Activated B cell treated with CpG ODN at 0.5 μM for 24 hours (primary cell): ENCODE data around the gene NTHL1. TPM values are rescaled to one million over a fixed set of nuclear protein-coding genes. Genes with fewer than 3 reads are reported as not detected.

Experiments
- ATAC-seq: fragments of 200-7000 bp; cut with Tn5 transposase; one replicate; pipeline ENCODE4 v1.10.0; 2021; ENCODE audit warnings: low read depth, mild to moderate bottlenecking, moderate library complexity
- CTCF ChIA-PET: fragments of 350-600 bp; sonication (Branson Sonifier 250); formaldehyde crosslinking; loops from one replicate; lab custom pipeline; 2021; ENCODE audit warnings: antibody characterized with exemption; lab: Charles Lee
- POLR2A ChIA-PET: fragments of 350-600 bp; sonication (Branson Sonifier 250); formaldehyde crosslinking; loops from one replicate; lab custom pipeline; 2021; ENCODE audit warnings: antibody characterized with exemption; lab: Charles Lee
- DNase-seq: peaks from one replicate; pipeline ENCODE4 v3.0.0; 2022
- H3K27ac Mint-ChIP-seq: one replicate; pipeline ENCODE4 v1.8.0; 2020; ENCODE audit warnings: mixed read lengths
- H3K27me3 Mint-ChIP-seq: one replicate; pipeline ENCODE4 v1.8.0; 2021; ENCODE audit warnings: mixed read lengths
- H3K36me3 Mint-ChIP-seq: one replicate; pipeline ENCODE4 v1.8.0; 2021; ENCODE audit warnings: low read depth, mixed read lengths
- H3K4me1 Mint-ChIP-seq: one replicate; pipeline ENCODE4 v1.8.0; 2021; ENCODE audit warnings: mixed read lengths
- H3K4me3 Mint-ChIP-seq: one replicate; pipeline ENCODE4 v1.8.0; 2020; ENCODE audit warnings: mild to moderate bottlenecking, mixed read lengths
- H3K9me3 Mint-ChIP-seq: one replicate; pipeline ENCODE4 v1.8.0; 2020; ENCODE audit warnings: mixed read lengths
- CTCF ChIP-seq: fragments of 200-600 bp; IDR thresholded peaks from one replicate; pipeline ENCODE4 v1.8.0; 2022; ENCODE audit warnings: antibody characterized with exemption, mild to moderate bottlenecking
- intact Hi-C: fragments of 100-400 bp; cut with micrococcal nuclease; formaldehyde crosslinking; loops from one replicate; pipeline ENCODE4 v1.15.1; 2024
- total RNA-seq: library from RNA; stranded (reverse); gene quantifications from 2 replicates; pipeline ENCODE4 v1.2.3, GENCODE V29; 2022

Gene NTHL1
- total RNA-seq, 1 donor from 2014 or later = 10.5 TPM

- ATAC-seq (peak; percentile 45), DNase-seq (no peak)
- Mint-ChIP-seq H3K4me1 (peaks cover 4% of the 10 kb centered on the region), H3K36me3 (no peaks in the 10 kb centered on the region), H3K9me3 (no peaks in the 10 kb centered on the region), H3K4me3 (no peak overlapping the region), H3K27ac (no peak overlapping the region), H3K27me3 (peaks cover 6% of the 10 kb centered on the region)
- ChIA-PET POLR2A (interaction anchor here (0.5 to 1.5 kb wide), 3 partner anchors 15 to 302 kb away, joined by 3 to 4 read pairs (median 3); partner anchors contain the start of genes NTHL1, TRAF7 and TSC2), CTCF (interaction anchor here (0.7 kb wide), 1 partner anchor 29 kb away, joined by 3 read pairs; no protein-coding TSS in a partner anchor)
- no peak for TF ChIP-seq CTCF
- intact Hi-C loops = no loop called here
These were observed 15.2 kb downstream of the NTHL1 start for GRCh38 chr16:2032285-2033056.

GRCh38 chr16:2031081-2031577 lies 16.5 kb downstream of the NTHL1 start:
- no peak overlapping the region for H3K27ac Mint-ChIP-seq
- H3K4me1 Mint-ChIP-seq = peaks cover 6% of the 10 kb centered on the region
- ChIA-PET POLR2A (no interaction called here), CTCF (no interaction called here)
- peaks cover 6% of the 10 kb centered on the region for H3K27me3 Mint-ChIP-seq
- H3K9me3 Mint-ChIP-seq = no peaks in the 10 kb centered on the region
- no peak for TF ChIP-seq CTCF
- no peak overlapping the region for H3K4me3 Mint-ChIP-seq
- ATAC-seq (no peak), DNase-seq (no peak)
- intact Hi-C loops = no loop called here
- no peaks in the 10 kb centered on the region for H3K36me3 Mint-ChIP-seq

- H3K27ac Mint-ChIP-seq = no peak overlapping the region
- H3K27me3 Mint-ChIP-seq = peaks cover 11% of the 10 kb centered on the region
- ChIA-PET POLR2A (interaction anchor here (0.6 kb wide), 1 partner anchor 703 kb away, joined by 4 read pairs; no protein-coding TSS in a partner anchor), CTCF (no interaction called here)
- TF ChIP-seq CTCF = no peak
- DNase-seq (no peak), ATAC-seq (no peak)
- intact Hi-C loops = no loop called here
- no peaks in the 10 kb centered on the region for H3K9me3 Mint-ChIP-seq
- H3K4me3 Mint-ChIP-seq = no peak overlapping the region
- H3K4me1 Mint-ChIP-seq = peaks cover 10% of the 10 kb centered on the region
- no peaks in the 10 kb centered on the region for H3K36me3 Mint-ChIP-seq
These were observed 17.6 kb downstream of the NTHL1 start for GRCh38 chr16:2030036-2030435.

- ChIA-PET CTCF (no interaction called here), POLR2A (no interaction called here)
- Mint-ChIP-seq H3K4me3 (no peak overlapping the region), H3K4me1 (peaks cover 10% of the 10 kb centered on the region), H3K36me3 (no peaks in the 10 kb centered on the region), H3K27ac (no peak overlapping the region), H3K27me3 (peaks cover 8% of the 10 kb centered on the region), H3K9me3 (no peaks in the 10 kb centered on the region)
- intact Hi-C loops = no loop called here
- TF ChIP-seq CTCF = no peak
- DNase-seq (no peak), ATAC-seq (no peak)
These were observed 18.3 kb downstream of the NTHL1 start for GRCh38 chr16:2029350-2029749.

GRCh38 chr16:2028620-2029220 lies 18.9 kb downstream of the NTHL1 start:
- POLR2A ChIA-PET = interaction anchor here (0.6 kb wide), 1 partner anchor 628 kb away, joined by 9 read pairs; no protein-coding TSS in a partner anchor
- no peak for TF ChIP-seq CTCF
- Mint-ChIP-seq H3K4me3 (no peak overlapping the region), H3K27ac (no peak overlapping the region), H3K27me3 (peaks cover 8% of the 10 kb centered on the region), H3K9me3 (no peaks in the 10 kb centered on the region), H3K4me1 (peaks cover 10% of the 10 kb centered on the region), H3K36me3 (no peaks in the 10 kb centered on the region)
- CTCF ChIA-PET = interaction anchor here (1.8 kb wide), 1 partner anchor 112 kb away, joined by 7 read pairs; no protein-coding TSS in a partner anchor
- intact Hi-C loops = no loop called here
- no peak for DNase-seq
- no peak for ATAC-seq
